Osteoblast (primary cell): Measurements from ENCODE around the gene RNF212. TPM values are rescaled to one million over a fixed set of nuclear protein-coding genes. Genes with fewer than 3 reads are reported as not detected.
"Not testable (repeated sequence)": the region's sequence is repeated elsewhere in the genome, so short reads cannot be mapped to it uniquely, and the experiment has no call there.

ENCODE experiments used
- DNase-seq: peaks from one replicate; pipeline ENCODE4 v3.0.0; 2011; ENCODE audit warnings: low spot score, mixed read lengths; ENCODE audit not compliant: insufficient read length; ENCODE audit errors: missing footprints
- H2AFZ ChIP-seq: 2 replicates; pipeline ENCODE4 v1.6.0; 2011; ENCODE audit warnings: mild to moderate bottlenecking, low read length
- H3K27ac ChIP-seq: 2 replicates; pipeline ENCODE4 v1.5.1; 2011; ENCODE audit warnings: mild to moderate bottlenecking, low read depth, low read length, moderate library complexity
- H3K27me3 ChIP-seq: 2 replicates; pipeline ENCODE4 v1.6.0; 2012; ENCODE audit warnings: mild to moderate bottlenecking, control low read depth, inconsistent platforms, low read length, moderate library complexity; ENCODE audit not compliant: insufficient read depth
- H3K36me3 ChIP-seq: 2 replicates; pipeline ENCODE4 v1.5.1; 2011; ENCODE audit warnings: mild to moderate bottlenecking, low read length, control low read depth, moderate library complexity; ENCODE audit not compliant: insufficient read depth
- H3K4me1 ChIP-seq: 2 replicates; pipeline ENCODE4 v1.5.1; 2011; ENCODE audit warnings: mild to moderate bottlenecking, low read length, control low read depth, moderate library complexity; ENCODE audit not compliant: insufficient read depth
- H3K4me2 ChIP-seq: 2 replicates; pipeline ENCODE4 v1.6.0; 2011; ENCODE audit warnings: mild to moderate bottlenecking, low read length; ENCODE audit not compliant: insufficient read depth
- H3K4me3 ChIP-seq: fragments of 200-600 bp; sonication (generic); 3 replicates; pipeline ENCODE4 v1.5.1; 2012; ENCODE audit warnings: mild to moderate bottlenecking, low read length, inconsistent platforms; ENCODE audit not compliant: insufficient read depth
- H3K79me2 ChIP-seq: 2 replicates; pipeline ENCODE4 v1.6.0; 2012; ENCODE audit warnings: mild to moderate bottlenecking, low read length, control low read depth, inconsistent platforms; ENCODE audit not compliant: insufficient read depth
- H3K9me3 ChIP-seq: 2 replicates; pipeline ENCODE4 v1.5.1; 2011; ENCODE audit warnings: low read depth, low read length, control low read depth
- H4K20me1 ChIP-seq: 2 replicates; pipeline ENCODE4 v1.6.0; 2012; ENCODE audit warnings: mild to moderate bottlenecking, low read length, control low read depth; ENCODE audit not compliant: insufficient read depth
- total RNA-seq: library from RNA; depleted of rRNA; stranded (reverse); fragments of >200 nt; gene quantifications from 2 replicates; pipeline ENCODE4 v1.2.3, GENCODE V29; 2012
- TF ChIP-seq, protein P1 (sequence below): IDR thresholded peaks from 2 replicates; pipeline ENCODE4 v1.5.1; 2011; ENCODE audit warnings: mild to moderate bottlenecking, low read depth, low read length, moderate library complexity; ENCODE audit errors: extremely low read depth

Gene RNF212
- total RNA-seq, 1 donor = 7.6 TPM

DNA sequence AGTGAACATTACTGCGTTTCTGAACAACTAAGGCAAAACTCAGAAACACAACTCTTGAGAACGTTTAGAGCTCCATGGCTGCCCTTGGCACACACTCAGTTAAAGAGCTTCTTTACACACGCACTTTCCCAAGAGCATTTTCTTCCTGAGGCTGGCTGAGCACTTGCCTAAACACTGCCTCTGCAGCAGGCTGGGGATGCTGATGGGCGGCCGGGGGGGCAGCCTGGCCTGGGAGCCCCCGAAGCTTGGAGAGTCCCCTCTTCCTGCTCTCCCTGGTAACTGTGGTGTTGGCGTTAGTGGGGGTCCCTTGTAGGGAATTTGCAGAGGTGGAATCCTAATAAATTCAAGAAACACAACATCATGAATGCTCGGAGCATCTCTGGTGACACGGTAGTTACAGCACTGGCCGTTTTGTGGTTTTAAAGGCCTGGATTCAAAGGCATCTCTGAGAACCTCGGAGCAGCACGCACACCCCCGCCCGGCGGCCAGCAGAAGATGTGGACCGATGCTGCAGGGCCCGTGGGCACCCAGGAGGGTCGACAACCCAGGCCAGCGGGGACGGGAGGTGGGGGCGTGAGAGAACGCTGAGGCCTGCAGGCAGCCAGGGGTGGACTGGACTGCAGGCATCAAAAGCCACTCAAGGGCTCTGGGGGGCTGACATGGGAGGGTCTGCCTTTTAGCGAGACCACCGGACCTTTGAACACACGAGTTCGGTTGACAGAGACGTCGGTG is 56.5 kb downstream of the RNF212 start:
- H3K4me1 ChIP-seq = peaks cover 16% of the 10 kb centered on the region
- H3K79me2 ChIP-seq = no peaks in the 10 kb centered on the region
- no peak overlapping the region for H3K4me3 ChIP-seq
- TF ChIP-seq, protein P1, sequence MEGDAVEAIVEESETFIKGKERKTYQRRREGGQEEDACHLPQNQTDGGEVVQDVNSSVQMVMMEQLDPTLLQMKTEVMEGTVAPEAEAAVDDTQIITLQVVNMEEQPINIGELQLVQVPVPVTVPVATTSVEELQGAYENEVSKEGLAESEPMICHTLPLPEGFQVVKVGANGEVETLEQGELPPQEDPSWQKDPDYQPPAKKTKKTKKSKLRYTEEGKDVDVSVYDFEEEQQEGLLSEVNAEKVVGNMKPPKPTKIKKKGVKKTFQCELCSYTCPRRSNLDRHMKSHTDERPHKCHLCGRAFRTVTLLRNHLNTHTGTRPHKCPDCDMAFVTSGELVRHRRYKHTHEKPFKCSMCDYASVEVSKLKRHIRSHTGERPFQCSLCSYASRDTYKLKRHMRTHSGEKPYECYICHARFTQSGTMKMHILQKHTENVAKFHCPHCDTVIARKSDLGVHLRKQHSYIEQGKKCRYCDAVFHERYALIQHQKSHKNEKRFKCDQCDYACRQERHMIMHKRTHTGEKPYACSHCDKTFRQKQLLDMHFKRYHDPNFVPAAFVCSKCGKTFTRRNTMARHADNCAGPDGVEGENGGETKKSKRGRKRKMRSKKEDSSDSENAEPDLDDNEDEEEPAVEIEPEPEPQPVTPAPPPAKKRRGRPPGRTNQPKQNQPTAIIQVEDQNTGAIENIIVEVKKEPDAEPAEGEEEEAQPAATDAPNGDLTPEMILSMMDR = no peak
- no peaks in the 10 kb centered on the region for H4K20me1 ChIP-seq
- peaks cover 56% of the 10 kb centered on the region for H3K27me3 ChIP-seq
- H3K27ac ChIP-seq = no peak overlapping the region
- no peaks in the 10 kb centered on the region for H3K9me3 ChIP-seq
- no peak for DNase-seq
- no peaks in the 10 kb centered on the region for H3K36me3 ChIP-seq
- no peak overlapping the region for H3K4me2 ChIP-seq
- H2AFZ ChIP-seq = no peak overlapping the region

DNA sequence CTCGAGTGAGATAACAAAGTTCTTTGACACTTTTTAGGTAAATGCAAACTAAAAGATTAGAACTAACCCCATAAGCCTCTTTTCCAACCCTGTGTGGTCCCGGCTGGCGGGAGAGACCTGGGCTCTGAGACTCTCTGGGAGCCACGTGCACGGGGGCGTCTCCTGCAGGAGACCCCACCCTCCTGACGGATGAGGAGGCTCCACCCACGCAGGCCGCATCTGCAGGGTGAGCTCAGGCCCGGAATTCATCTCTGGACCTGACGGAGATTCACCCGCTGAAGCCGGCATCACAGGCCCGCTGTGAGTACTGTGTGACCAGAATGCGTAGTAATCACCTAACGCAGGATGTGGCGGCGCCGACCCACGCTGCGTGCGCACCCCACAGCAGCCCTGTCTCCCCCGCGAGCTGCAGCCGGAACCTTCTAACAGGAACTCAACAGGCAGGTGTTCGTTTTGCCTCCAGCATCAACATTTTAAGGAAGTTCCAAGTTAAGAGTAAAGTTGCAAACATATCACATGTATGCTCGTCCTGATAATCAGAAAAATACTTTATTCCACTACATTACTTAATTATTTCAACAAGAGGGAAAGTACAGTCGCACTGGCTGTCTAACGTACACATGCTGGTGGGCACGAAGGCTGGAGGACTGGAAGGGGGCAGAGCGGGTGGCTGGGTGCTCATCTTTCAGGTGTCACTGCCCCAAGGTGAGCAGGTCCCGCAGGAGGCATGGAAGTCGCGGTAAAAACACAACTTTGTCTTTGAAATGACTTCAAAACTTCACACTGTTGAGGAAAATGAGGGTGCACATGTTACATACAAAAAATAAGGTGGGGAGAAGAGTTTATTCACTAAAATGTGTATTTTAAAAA is 57.4 kb downstream of the RNF212 start:
- no peak overlapping the region for H3K27ac ChIP-seq
- peaks cover 17% of the 10 kb centered on the region for H3K4me1 ChIP-seq
- no peak overlapping the region for H2AFZ ChIP-seq
- H3K79me2 ChIP-seq = no peaks in the 10 kb centered on the region
- no peak overlapping the region for H3K4me3 ChIP-seq
- H3K9me3 ChIP-seq = no peaks in the 10 kb centered on the region
- DNase-seq = no peak
- H3K27me3 ChIP-seq = peaks cover 50% of the 10 kb centered on the region
- H3K4me2 ChIP-seq = no peak overlapping the region
- TF ChIP-seq, protein P1 = no peak
- H3K36me3 ChIP-seq = no peaks in the 10 kb centered on the region
- H4K20me1 ChIP-seq = no peaks in the 10 kb centered on the region

DNA sequence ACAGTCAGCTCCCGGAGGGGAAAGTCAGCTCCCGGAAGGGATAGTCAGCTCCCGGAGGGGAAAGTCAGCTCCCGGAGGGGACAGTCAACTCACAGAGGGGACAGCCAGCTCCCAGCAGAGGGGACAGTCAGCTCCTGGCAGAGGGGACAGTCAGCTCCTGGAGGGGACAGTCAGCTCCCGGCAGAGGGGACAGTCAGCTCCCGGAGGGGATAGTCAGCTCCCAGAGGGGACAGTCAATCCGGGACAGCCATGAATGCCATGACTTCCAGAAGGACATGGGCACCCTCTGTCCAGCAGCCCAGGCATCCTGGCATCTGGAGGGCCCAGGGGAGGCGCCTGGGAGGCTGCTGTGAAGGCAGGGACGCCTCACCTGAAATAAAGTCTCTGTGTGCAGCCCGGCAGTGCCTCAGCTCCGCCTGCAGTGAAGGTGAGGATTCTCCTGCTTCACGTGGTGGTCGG is 58.1 kb downstream of the RNF212 start:
- H3K79me2 ChIP-seq, H3K27ac ChIP-seq, H2AFZ ChIP-seq, H3K9me3 ChIP-seq, H3K4me3 ChIP-seq, H3K36me3 ChIP-seq, DNase-seq, H3K4me2 ChIP-seq, H4K20me1 ChIP-seq: not testable (repeated sequence)
- peaks cover 17% of the 10 kb centered on the region for H3K4me1 ChIP-seq
- peaks cover 48% of the 10 kb centered on the region for H3K27me3 ChIP-seq

DNA sequence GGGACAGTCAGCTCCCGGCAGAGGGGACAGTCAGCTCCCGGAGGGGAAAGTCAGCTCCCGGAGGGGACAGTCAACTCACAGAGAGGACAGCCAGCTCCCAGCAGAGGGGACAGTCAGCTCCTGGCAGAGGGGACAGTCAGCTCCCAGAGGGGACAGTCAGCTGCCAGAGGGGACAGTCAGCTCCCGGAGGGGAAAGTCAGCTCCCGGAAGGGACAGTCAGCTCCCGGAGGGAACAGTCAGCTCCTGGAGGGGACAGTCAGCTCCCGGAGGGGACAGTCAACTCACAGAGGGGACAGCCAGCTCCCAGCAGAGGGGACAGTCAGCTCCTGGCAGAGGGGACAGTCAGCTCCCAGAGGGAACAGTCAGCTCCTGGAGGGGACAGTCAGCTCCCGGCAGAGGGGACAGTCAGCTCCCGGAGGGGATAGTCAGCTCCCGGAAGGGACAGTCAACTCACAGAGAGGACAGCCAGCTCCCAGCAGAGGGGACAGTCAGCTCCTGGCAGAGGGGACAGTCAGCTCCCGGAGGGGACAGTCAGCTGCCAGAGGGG is 58.6 kb downstream of the RNF212 start:
- H3K4me2 ChIP-seq, H3K36me3 ChIP-seq, H3K79me2 ChIP-seq, H3K27ac ChIP-seq, H4K20me1 ChIP-seq, H3K4me3 ChIP-seq, H2AFZ ChIP-seq, H3K9me3 ChIP-seq, DNase-seq: not testable (repeated sequence)
- Histone ChIP-seq H3K27me3 (peaks cover 48% of the 10 kb centered on the region), H3K4me1 (peaks cover 17% of the 10 kb centered on the region)

DNA sequence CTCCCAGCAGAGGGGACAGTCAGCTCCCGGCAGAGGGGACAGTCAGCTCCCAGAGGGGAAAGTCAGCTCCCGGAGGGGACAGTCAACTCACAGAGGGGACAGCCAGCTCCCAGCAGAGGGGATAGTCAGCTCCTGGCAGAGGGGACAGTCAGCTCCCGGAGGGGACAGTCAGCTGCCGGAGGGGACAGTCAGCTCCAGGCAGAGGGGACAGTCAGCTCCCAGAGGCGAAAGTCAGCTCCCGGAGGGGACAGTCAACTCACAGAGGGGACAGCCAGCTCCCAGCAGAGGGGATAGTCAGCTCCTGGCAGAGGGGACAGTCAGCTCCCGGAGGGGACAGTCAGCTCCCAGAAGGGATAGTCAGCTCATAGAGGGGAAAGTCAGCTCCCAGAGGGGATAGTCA is 59.5 kb downstream of the RNF212 start:
- not testable (repeated sequence) for DNase-seq, H3K79me2 ChIP-seq, H3K27ac ChIP-seq, H3K4me2 ChIP-seq, H3K36me3 ChIP-seq, H3K4me3 ChIP-seq, H3K9me3 ChIP-seq, H2AFZ ChIP-seq, H4K20me1 ChIP-seq
- Histone ChIP-seq H3K27me3 (peaks cover 41% of the 10 kb centered on the region), H3K4me1 (peaks cover 17% of the 10 kb centered on the region)
